ENCODE results near the gene WT1. TPM values are rescaled to one million over a fixed set of nuclear protein-coding genes. Genes with fewer than 3 reads are reported as not detected.

Gene WT1
- total RNA-seq, 1 experiment from 2014 or later: not detected

DNA sequence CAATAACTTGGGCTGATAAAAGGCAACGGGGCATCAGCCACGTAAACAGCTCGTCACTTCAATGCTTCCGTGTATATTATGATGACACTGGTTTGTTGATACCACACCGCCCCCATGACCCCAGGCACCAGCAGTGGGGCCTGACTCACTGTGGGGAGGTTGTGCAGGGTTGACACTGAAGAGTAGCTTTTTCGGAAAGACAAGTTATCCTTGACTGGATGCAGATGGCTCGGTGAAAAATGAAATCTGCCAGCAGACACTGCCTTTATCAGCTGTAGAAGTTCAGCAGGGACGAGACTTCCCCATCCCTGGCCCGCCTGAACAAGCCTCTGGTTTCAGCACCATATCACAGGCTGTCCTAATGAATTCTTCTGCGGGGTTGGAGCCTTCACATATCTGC lies 55.6 kb downstream of the WT1 start (continued):
- TF ChIP-seq, protein P1, sequence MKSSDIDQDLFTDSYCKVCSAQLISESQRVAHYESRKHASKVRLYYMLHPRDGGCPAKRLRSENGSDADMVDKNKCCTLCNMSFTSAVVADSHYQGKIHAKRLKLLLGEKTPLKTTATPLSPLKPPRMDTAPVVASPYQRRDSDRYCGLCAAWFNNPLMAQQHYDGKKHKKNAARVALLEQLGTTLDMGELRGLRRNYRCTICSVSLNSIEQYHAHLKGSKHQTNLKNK (CRISPR knock-in tag; IDR thresholded peaks at IDR 0.05): no peak
- TF ChIP-seq, protein P2, sequence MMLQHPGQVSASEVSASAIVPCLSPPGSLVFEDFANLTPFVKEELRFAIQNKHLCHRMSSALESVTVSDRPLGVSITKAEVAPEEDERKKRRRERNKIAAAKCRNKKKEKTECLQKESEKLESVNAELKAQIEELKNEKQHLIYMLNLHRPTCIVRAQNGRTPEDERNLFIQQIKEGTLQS (CRISPR knock-in tag; conservative IDR thresholded peaks at IDR 0.05): no peak
- TF ChIP-seq PRRX2 (CRISPR knock-in tag; IDR thresholded peaks at IDR 0.05) (no peak), FOXK1 (CRISPR knock-in tag; IDR thresholded peaks at IDR 0.05) (no peak), OVOL2 (CRISPR knock-in tag; IDR thresholded peaks at IDR 0.05; ENCODE audit: borderline replicate concordance) (no peak), NR1H2 (CRISPR knock-in tag; IDR thresholded peaks at IDR 0.05) (no peak), TCF7 (CRISPR knock-in tag; IDR thresholded peaks at IDR 0.05; ENCODE audit: low read depth) (no peak), GRHL2 (CRISPR knock-in tag; IDR thresholded peaks at IDR 0.05; ENCODE audit: insufficient replicate concordance, severe bottlenecking) (no peak), ZNF671 (CRISPR knock-in tag; IDR thresholded peaks at IDR 0.05) (no peak), ZNF263 (CRISPR knock-in tag; IDR thresholded peaks at IDR 0.05; ENCODE audit: low read depth) (no peak)
- TF ChIP-seq, protein P3, sequence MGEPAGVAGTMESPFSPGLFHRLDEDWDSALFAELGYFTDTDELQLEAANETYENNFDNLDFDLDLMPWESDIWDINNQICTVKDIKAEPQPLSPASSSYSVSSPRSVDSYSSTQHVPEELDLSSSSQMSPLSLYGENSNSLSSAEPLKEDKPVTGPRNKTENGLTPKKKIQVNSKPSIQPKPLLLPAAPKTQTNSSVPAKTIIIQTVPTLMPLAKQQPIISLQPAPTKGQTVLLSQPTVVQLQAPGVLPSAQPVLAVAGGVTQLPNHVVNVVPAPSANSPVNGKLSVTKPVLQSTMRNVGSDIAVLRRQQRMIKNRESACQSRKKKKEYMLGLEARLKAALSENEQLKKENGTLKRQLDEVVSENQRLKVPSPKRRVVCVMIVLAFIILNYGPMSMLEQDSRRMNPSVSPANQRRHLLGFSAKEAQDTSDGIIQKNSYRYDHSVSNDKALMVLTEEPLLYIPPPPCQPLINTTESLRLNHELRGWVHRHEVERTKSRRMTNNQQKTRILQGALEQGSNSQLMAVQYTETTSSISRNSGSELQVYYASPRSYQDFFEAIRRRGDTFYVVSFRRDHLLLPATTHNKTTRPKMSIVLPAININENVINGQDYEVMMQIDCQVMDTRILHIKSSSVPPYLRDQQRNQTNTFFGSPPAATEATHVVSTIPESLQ (CRISPR knock-in tag; IDR thresholded peaks at IDR 0.05): no peak

DNA sequence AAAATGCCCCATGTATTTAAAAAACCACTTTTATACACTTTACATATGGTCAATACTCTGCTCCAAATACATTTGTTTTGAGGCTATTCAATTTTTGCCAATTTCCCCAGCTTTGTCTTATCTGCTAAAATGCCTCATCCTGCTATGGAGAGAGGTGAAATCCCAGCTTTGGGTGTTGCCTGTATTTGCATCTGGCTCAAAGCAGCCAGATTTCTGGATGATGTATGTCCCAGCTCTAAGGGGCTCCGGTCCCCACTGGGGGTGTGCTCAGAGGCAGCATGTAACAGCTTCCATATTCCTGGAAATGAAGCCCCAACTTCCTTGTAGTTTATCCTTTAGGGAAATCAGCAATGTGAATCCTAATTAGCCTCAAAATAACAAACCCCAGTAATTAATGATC lies 59.5 kb downstream of the WT1 start:
- Mint-ChIP-seq H3K4me1 (0 out of 2 replicates have a peak, but pooled peaks cover 4% of the 10 kb centered on the region), H3K27ac (no peak overlapping the region), H3K4me3 (no peak overlapping the region), H3K9me3 (peaks cover 5% of the 10 kb centered on the region), H3K36me3 (peaks cover 3% of the 10 kb centered on the region; the same call in 1 of the 2 replicates), H3K27me3 (ENCODE audit: low read depth) (peaks cover 10% of the 10 kb centered on the region)
- DNase-seq (ENCODE audit: low spot score): no peak
- ChIA-PET CTCF (interaction anchor here (0.7 to 1.5 kb wide), 7 partner anchors 11 to 63 kb away, joined by 3 to 10 read pairs (median 4); no protein-coding TSS in a partner anchor), POLR2A (interaction anchor here (0.6 kb wide), 1 partner anchor 404 kb away, joined by 3 read pairs; no protein-coding TSS in a partner anchor)
- no peak for ATAC-seq
- no peak for TF ChIP-seq NFATC4 (CRISPR knock-in tag; IDR thresholded peaks at IDR 0.05)
- TF ChIP-seq NR1H2 (CRISPR knock-in tag; IDR thresholded peaks at IDR 0.05): no peak
- TF ChIP-seq CREB1 (CRISPR knock-in tag; IDR thresholded peaks at IDR 0.05): no peak
- TF ChIP-seq ZNF396 (CRISPR knock-in tag; IDR thresholded peaks at IDR 0.05; ENCODE audit: borderline replicate concordance): no peak
- no peak for TF ChIP-seq GTF2I (CRISPR knock-in tag; conservative IDR thresholded peaks at IDR 0.05)
- TF ChIP-seq PRRX2 (CRISPR knock-in tag; IDR thresholded peaks at IDR 0.05): no peak
- TF ChIP-seq NFYB (CRISPR knock-in tag; conservative IDR thresholded peaks at IDR 0.05; ENCODE audit: low read depth): no peak
- TF ChIP-seq SOX15 (CRISPR knock-in tag; IDR thresholded peaks at IDR 0.05): no peak
- TF ChIP-seq ZNF121 (CRISPR knock-in tag; IDR thresholded peaks at IDR 0.05): no peak
- TF ChIP-seq, protein P4, sequence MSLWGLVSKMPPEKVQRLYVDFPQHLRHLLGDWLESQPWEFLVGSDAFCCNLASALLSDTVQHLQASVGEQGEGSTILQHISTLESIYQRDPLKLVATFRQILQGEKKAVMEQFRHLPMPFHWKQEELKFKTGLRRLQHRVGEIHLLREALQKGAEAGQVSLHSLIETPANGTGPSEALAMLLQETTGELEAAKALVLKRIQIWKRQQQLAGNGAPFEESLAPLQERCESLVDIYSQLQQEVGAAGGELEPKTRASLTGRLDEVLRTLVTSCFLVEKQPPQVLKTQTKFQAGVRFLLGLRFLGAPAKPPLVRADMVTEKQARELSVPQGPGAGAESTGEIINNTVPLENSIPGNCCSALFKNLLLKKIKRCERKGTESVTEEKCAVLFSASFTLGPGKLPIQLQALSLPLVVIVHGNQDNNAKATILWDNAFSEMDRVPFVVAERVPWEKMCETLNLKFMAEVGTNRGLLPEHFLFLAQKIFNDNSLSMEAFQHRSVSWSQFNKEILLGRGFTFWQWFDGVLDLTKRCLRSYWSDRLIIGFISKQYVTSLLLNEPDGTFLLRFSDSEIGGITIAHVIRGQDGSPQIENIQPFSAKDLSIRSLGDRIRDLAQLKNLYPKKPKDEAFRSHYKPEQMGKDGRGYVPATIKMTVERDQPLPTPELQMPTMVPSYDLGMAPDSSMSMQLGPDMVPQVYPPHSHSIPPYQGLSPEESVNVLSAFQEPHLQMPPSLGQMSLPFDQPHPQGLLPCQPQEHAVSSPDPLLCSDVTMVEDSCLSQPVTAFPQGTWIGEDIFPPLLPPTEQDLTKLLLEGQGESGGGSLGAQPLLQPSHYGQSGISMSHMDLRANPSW (CRISPR knock-in tag; conservative IDR thresholded peaks at IDR 0.05; ENCODE audit: low read depth): no peak
- no peak for TF ChIP-seq ETV6 (CRISPR knock-in tag; IDR thresholded peaks at IDR 0.05)
- TF ChIP-seq, protein P5, sequence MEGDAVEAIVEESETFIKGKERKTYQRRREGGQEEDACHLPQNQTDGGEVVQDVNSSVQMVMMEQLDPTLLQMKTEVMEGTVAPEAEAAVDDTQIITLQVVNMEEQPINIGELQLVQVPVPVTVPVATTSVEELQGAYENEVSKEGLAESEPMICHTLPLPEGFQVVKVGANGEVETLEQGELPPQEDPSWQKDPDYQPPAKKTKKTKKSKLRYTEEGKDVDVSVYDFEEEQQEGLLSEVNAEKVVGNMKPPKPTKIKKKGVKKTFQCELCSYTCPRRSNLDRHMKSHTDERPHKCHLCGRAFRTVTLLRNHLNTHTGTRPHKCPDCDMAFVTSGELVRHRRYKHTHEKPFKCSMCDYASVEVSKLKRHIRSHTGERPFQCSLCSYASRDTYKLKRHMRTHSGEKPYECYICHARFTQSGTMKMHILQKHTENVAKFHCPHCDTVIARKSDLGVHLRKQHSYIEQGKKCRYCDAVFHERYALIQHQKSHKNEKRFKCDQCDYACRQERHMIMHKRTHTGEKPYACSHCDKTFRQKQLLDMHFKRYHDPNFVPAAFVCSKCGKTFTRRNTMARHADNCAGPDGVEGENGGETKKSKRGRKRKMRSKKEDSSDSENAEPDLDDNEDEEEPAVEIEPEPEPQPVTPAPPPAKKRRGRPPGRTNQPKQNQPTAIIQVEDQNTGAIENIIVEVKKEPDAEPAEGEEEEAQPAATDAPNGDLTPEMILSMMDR (IDR thresholded peaks at IDR 0.05): no peak
- no peak for TF ChIP-seq JUN (CRISPR knock-in tag; IDR thresholded peaks at IDR 0.05)
- TF ChIP-seq, protein P6, sequence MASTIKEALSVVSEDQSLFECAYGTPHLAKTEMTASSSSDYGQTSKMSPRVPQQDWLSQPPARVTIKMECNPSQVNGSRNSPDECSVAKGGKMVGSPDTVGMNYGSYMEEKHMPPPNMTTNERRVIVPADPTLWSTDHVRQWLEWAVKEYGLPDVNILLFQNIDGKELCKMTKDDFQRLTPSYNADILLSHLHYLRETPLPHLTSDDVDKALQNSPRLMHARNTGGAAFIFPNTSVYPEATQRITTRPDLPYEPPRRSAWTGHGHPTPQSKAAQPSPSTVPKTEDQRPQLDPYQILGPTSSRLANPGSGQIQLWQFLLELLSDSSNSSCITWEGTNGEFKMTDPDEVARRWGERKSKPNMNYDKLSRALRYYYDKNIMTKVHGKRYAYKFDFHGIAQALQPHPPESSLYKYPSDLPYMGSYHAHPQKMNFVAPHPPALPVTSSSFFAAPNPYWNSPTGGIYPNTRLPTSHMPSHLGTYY (CRISPR knock-in tag; IDR thresholded peaks at IDR 0.05): no peak
- no peak for TF ChIP-seq ELF4 (CRISPR knock-in tag; IDR thresholded peaks at IDR 0.05; ENCODE audit: low read depth)
- no peak for TF ChIP-seq NR2C2 (CRISPR knock-in tag; IDR thresholded peaks at IDR 0.05)
- TF ChIP-seq MXD4 (CRISPR knock-in tag; IDR thresholded peaks at IDR 0.05; ENCODE audit: borderline replicate concordance): no peak
- TF ChIP-seq ZNF317 (CRISPR knock-in tag; IDR thresholded peaks at IDR 0.05; ENCODE audit: borderline replicate concordance, low read depth): no peak
- TF ChIP-seq, protein P3 (CRISPR knock-in tag; IDR thresholded peaks at IDR 0.05): no peak
